Stimulated activated CD4-positive, alpha-beta T cell treated with anti-CD3 and anti-CD28 coated beads, Interleukin-2, amount 100 ng/mL, for 4 hours (primary cell): ENCODE results near the gene FAM184B.
"Not testable (repeated sequence)": the region's sequence is repeated elsewhere in the genome, so short reads cannot be mapped to it uniquely, and the experiment has no call there.

Experiments
- DNase-seq: peaks from one replicate; pipeline ENCODE4 v3.0.0-alpha.2; 2020; ENCODE audit warnings: low read depth

Gene FAM184B

GRCh38 chr4:17681281-17682221 is 99.9 kb downstream of the FAM184B start:
- no peak for DNase-seq

GRCh38 chr4:17680559-17681280 is 100.7 kb downstream of the FAM184B start:
- no peak for DNase-seq

DNA sequence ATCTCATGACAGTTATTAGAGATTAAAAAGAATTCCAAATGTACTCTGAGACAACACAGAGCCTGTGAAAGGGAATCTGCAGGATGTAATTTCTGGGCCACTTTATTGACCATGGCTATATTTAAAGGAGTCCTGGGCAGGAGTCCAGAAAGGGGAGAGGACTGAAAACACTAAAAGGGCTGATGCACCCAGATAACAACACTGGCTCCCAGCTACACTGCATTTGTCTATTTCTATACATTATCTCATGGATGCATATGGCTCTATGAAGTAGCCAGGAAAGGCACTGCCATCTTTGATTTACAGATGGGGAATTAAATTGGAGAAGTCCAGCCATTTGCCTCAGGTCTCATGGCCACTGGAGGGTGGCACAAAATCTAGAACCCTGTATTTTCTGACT is 111.0 kb downstream of the FAM184B start:
- DNase-seq = no peak

DNA sequence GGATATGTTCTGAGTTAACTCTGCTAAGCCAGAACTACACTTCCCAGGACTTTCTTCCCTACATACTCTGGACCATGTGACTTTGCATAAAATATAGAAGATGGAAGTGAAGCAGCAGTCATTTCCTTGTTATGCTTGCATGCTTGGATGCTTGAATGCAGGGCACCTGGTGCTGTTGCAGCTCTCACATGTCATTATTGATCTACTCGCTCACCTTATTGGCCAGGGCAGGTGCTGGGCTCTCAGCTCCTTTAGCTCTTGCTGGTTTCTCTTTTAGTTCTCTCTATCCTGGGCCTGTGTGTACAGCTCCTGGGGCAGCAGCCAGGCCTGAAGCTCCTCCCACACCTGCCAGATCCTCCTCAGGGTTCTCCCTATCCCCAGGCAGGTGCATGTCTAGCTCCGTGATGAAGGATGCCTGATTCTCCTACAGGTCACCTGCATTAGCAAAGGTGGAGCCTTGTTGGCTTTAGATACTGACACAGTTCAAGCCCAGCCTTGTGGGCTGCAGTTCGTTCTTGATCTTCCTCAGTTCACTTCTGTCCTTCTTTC is 113.7 kb downstream of the FAM184B start:
- no peak for DNase-seq

DNA sequence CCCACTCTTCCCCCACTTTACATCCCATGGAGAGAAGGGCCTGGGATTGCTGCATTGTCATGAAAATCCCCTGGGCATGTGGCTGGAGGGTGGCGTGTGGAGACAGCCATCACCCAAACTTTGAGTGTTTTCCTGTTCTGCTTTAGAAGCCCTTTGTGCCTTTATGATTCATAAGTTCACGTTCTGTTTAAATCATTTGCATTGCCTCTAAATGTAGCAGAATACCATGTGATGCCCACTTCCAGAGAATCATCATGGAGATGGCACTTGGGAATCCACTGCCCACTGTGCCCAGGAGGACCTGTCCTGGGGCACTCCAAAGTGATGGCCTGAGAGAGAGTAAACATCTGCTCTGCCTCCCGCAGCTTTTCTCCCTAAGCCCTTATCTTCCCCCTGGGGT is 114.2 kb downstream of the FAM184B start:
- DNase-seq = no peak

- DNase-seq = no peak
Observed at GRCh38 chr4:17665852-17666251, 115.6 kb downstream of the FAM184B start.

GRCh38 chr4:17665346-17665745 is 116.1 kb downstream of the FAM184B start:
- no peak for DNase-seq

GRCh38 chr4:17664755-17665154 is 116.7 kb downstream of the FAM184B start:
- no peak for DNase-seq

GRCh38 chr4:17662694-17663093 is 118.7 kb downstream of the FAM184B start:
- no peak for DNase-seq

DNA sequence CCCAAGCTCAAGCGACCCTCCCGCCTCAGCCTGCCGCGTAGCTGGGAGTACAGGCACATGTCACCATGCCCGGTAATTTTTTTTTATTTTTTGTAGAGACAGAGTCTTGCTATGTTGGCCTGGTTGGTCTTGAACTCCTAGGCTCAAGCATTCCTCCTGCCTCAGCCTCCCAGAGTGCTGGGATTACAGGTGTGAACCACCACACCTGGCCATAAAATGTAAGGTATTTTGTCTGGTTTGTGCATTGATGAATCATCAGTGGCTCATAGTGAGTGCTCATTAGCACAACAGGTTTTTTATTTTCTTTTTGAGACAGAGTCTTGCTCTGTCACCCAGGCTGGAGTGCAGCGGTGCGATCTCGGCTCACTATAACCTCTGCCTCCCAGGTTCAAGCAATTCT is 122.2 kb downstream of the FAM184B start:
- DNase-seq = not testable (repeated sequence)

- no peak for DNase-seq
Observed at GRCh38 chr4:17657849-17658248, 123.6 kb downstream of the FAM184B start.

DNA sequence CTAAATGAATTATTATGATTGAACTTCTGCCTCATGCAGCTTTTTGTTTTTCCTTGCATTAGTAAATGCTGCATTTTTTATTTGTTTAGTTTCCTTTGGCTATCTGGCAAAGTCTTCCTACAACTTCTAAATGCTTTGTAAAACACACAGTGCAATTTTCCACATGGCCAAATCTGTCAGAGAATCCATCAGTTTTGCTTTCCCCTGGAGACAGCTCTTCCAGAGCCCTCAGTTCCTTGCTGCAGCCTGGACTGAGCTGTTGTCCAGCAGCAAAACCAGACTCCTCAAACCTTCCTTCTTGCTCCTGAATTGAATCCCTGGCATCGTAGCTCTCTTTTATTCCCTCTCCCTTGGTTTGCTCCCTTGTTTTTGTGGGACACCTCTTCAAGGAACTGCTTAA is 124.3 kb downstream of the FAM184B start:
- DNase-seq = no peak

DNA sequence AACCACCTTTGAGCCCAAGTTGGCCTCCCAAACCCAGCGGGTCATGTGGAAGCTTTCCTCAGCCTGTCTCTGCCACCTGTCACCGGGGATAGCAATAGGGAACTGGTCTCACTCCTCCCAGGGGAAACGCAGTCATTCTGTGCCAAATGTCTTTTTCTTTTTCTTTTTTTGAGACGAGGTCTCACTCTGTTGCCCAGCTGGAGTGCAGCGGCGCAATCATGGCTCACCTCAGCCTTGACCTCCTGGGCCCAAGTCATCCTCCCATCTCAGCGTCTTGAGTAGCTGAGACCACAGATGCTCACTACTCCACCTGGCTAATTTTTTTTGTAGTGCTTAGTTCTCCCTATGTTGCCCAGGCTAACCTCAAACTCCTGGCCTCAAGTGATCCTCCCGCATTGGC is 126.7 kb downstream of the FAM184B start:
- no peak for DNase-seq

GRCh38 chr4:17650406-17650805 is 131.0 kb downstream of the FAM184B start:
- DNase-seq = no peak

GRCh38 chr4:17647927-17648326 is 133.5 kb downstream of the FAM184B start:
- DNase-seq = no peak

DNA sequence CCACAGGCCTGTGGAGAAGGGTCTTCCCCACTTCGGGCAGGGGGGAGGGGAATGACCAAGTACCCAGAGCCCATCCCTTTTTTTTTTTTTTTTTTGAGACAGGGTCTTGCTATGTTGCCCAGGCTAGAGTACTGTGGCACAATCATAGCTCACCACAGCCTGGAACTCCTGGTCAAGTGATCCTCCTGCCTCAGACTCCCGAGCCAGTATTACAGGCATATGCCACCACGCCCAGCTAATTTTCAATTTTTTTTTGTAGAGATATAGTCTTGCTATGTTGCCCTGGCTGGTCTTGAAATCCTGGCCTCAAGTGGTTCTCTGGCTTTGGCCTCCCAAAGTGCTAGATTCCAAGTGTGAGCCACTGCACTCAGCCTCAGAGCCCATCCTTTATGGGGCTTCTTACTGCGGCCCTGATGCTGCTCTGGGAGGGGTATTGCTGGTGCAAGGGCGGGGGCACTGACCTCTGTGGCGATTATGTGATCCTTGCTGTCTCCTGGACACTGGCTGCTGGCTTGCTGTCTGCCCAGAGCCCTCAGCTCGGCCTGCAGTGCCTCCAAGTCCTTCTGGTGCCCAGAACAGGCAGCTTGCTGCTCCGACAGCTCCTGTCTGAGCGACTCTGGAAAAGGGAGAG is 134.1 kb downstream of the FAM184B start:
- DNase-seq = no peak

DNA sequence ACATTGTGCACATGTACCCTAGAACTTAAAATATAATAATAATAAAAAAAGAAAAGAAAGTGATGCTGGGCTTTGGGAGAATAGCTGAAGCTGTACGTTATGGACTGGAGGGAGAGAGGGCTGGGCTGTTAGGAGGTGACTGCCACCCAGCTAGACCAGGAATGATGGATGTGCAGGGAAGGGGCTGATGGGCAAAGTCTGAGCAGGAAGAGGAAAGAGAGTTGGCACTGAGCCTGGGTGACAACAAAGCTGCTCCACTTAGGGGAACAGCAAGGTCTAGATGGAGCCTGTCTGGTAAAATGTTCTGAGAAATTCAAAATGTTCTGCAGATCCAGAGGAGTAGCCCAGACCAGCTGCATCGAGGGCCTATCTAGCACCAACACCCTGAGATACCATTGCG is 134.7 kb downstream of the FAM184B start:
- no peak for DNase-seq

DNA sequence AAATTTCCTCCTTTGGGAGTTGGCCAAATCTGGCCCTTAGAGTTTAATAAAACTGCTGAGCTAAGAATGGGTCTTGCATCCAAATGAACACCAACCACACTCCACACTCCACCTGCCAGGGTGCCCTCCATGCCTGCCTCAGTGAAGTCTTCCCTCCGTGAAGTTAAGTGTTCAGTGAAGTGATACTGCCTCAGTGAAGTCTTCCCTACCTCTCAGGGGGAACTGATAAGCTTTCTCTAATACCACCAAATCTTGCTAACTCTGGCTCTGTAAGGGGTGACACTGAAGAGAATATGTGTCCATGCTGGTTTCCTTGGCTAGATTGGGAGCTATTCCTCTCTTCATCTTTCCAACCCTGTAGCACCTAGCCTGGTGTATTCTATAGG is 139.0 kb downstream of the FAM184B start:
- DNase-seq = no peak

DNA sequence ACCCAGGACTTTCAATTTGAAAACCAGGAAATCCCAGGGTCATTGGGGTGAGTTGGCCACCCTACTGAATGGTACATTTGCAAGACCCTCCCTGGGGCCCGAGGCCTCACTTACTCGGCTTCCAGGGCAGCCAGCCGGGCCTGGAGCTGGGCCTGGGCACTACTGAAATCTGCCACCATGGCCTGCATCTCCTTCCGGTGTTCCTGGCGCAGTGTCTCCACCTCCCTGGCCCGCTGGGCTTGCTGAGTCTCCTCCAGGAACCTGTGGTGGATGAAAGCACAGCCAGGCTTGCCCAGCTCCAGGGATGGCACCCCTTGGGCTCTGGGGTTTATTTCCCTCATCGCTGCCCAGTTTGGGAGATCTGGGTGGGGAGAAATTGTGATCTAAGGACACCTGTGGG is 142.3 kb downstream of the FAM184B start:
- DNase-seq = no peak

DNA sequence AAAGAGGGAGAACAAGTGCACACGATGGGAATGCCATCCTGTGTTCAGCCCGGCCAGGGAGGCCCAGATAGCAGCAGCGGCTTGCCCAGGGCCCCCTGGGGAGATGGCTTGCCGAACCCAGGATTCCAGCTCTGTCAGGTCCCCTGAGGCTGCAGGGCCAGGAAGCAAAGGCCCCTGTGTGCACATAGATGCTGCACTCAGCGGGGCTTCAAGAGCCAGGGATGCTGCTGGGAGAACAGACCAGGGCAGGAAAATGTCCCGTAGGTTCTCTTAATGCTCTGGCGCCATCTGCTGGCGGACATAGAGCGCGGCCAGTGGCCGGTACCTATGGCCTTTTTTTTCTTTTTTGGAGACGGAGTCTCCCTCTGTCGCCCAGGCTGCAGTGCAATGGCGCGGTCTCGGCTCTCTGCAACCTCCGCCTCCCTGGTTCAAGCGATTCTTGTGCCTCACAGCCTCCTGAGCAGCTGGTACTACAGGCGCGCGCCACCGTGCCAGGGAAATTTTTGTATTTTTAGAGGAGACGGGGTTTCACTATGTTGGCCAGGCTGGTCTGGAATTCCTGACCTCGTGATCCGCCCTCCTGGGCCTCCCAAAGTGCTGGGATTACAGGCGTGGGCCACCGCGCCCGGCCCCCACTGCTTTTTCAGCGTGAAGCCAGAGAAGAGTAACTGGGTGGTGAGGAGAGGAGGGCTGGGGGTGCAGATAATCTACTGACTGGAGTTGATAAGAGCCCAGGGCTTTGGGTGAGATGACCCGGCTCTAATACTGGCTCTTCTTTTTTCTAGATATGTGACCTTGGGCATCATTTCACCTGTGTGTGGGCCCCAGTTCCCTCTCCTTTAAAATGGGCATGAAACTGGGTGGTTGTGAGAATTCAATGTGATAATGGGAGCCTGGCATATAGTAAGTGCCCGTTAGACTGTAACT is 144.5 kb downstream of the FAM184B start:
- peak; percentile 56 for DNase-seq

- DNase-seq = no peak
Observed at GRCh38 chr4:17636341-17636695, 145.1 kb downstream of the FAM184B start.

GRCh38 chr4:17635056-17635455 is 146.4 kb downstream of the FAM184B start:
- no peak for DNase-seq
